Uterus (tissue), 4 donors: ENCODE data around the gene NEURL1B. TPM values are rescaled to one million over a fixed set of nuclear protein-coding genes. Genes with fewer than 3 reads are reported as not detected.
"Not testable (repeated sequence)": the region's sequence is repeated elsewhere in the genome, so short reads cannot be mapped to it uniquely, and the experiment has no call there.

Source experiments
- DNase-seq, 2 donors: peaks; one replicate each; pipeline ENCODE4 v3.0.0-alpha.2; 2019 to 2020
- H3K27ac ChIP-seq, 2 donors: fragments of 200-600 bp; sonication (generic); 1 replicate in 1 of 2; 2 replicates in 1 of 2; pipeline ENCODE4 v1.5.1; 2016 to 2018
- H3K27me3 ChIP-seq, 2 donors: fragments of 200-600 bp; sonication (generic); one replicate each; pipeline ENCODE4 v1.5.1; 2018 to 2019; ENCODE audit warnings: control low read depth in 1 of 2
- H3K36me3 ChIP-seq, 2 donors: fragments of 200-600 bp; sonication (generic); one replicate each; pipeline ENCODE4 v1.5.1; 2019; ENCODE audit warnings: control low read depth in 1 of 2
- H3K4me1 ChIP-seq, 2 donors: fragments of 200-600 bp; sonication (generic); one replicate each; pipeline ENCODE4 v1.5.1; 2018 to 2019; ENCODE audit warnings: control low read depth in 1 of 2
- H3K4me3 ChIP-seq, 2 donors: fragments of 200-600 bp; sonication (generic); 1 replicate in 1 of 2; 2 replicates in 1 of 2; pipeline ENCODE4 v1.5.1; 2018 to 2019; ENCODE audit warnings: mild to moderate bottlenecking in 1 of 2
- H3K9me3 ChIP-seq, 2 donors: fragments of 200-600 bp; sonication (generic); one replicate each; pipeline ENCODE4 v1.5.1; 2019; ENCODE audit warnings: control low read depth in 1 of 2
- POLR2A ChIP-seq, 2 donors: fragments of 450-650 bp; IDR thresholded peaks; one replicate each; pipeline ENCODE4 v1.6.1; 2016; ENCODE audit warnings: antibody characterized with exemption in 2 of 2, mild to moderate bottlenecking in 1 of 2, moderate library complexity in 1 of 2
- intact Hi-C: fragments of 100-400 bp; cut with DNase I; formaldehyde crosslinking; loops from one replicate; pipeline ENCODE4 v1.15.1; 2023; ENCODE audit warnings: low total_unique reads
- total RNA-seq, 4 donors: library from RNA; depleted of rRNA in 3 of 4; stranded (reverse); fragments of >200 nt in 3 of 4; gene quantifications; one replicate each; pipeline versions ENCODE4 v1.1.0 to v1.2.4, GENCODE V29; 2014 to 2023
- TF ChIP-seq, protein P1 (sequence below), 4 experiments: fragments of 200-600 bp in 2 of 4; fragments of 450-650 bp in 2 of 4; sonication (generic) in 2 of 4; IDR thresholded peaks; one replicate each; pipeline ENCODE4 v1.5.1; 2016 to 2019; ENCODE audit warnings: antibody characterized with exemption in 4 of 4, mild to moderate bottlenecking in 2 of 4, moderate library complexity in 1 of 4
- donor health status: DM: yes; HTN: yes; CAD: no.

The NEURL1B gene
- total RNA-seq, 4 donors from 2014 or later = 51.1 to 136 (median 74.1) TPM

DNA sequence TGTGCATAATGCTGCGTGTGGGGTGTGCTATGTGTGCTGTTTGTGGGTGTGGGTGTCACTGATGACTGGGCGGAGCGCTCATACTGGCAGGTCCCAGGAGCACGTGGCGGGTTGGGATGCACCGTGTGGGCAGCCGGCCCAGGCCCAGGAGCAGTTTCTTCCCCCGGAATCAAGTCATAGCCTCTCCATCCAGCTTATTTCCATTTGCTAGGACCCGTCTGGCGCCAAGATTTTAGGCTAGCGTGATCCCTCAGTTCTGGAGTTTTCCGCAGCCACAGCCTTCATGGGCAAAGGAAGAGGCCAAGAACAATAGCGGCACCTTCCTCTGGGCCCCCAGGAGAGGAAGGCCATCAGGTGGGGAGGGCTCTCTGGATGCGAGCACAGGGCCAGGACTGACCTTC lies 43.3 kb upstream of the NEURL1B start:
- Histone ChIP-seq H3K27ac (peak overlapping the region; percentile 23 to 53), H3K4me3 (no peak overlapping the region), H3K36me3 (no peaks in the 10 kb centered on the region), H3K4me1 (peaks cover 0 to 4% of the 10 kb centered on the region in 2 donors), H3K9me3 (no peaks in the 10 kb centered on the region), H3K27me3 (no peaks in the 10 kb centered on the region)
- TF ChIP-seq, protein P1, sequence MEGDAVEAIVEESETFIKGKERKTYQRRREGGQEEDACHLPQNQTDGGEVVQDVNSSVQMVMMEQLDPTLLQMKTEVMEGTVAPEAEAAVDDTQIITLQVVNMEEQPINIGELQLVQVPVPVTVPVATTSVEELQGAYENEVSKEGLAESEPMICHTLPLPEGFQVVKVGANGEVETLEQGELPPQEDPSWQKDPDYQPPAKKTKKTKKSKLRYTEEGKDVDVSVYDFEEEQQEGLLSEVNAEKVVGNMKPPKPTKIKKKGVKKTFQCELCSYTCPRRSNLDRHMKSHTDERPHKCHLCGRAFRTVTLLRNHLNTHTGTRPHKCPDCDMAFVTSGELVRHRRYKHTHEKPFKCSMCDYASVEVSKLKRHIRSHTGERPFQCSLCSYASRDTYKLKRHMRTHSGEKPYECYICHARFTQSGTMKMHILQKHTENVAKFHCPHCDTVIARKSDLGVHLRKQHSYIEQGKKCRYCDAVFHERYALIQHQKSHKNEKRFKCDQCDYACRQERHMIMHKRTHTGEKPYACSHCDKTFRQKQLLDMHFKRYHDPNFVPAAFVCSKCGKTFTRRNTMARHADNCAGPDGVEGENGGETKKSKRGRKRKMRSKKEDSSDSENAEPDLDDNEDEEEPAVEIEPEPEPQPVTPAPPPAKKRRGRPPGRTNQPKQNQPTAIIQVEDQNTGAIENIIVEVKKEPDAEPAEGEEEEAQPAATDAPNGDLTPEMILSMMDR (IDR thresholded peaks at IDR 0.05) = no peak
- TF ChIP-seq POLR2A (IDR thresholded peaks at IDR 0.05) = no peak
- intact Hi-C loops = no loop called here
- DNase-seq = peak in 1 of 2 donors; percentile 63

DNA sequence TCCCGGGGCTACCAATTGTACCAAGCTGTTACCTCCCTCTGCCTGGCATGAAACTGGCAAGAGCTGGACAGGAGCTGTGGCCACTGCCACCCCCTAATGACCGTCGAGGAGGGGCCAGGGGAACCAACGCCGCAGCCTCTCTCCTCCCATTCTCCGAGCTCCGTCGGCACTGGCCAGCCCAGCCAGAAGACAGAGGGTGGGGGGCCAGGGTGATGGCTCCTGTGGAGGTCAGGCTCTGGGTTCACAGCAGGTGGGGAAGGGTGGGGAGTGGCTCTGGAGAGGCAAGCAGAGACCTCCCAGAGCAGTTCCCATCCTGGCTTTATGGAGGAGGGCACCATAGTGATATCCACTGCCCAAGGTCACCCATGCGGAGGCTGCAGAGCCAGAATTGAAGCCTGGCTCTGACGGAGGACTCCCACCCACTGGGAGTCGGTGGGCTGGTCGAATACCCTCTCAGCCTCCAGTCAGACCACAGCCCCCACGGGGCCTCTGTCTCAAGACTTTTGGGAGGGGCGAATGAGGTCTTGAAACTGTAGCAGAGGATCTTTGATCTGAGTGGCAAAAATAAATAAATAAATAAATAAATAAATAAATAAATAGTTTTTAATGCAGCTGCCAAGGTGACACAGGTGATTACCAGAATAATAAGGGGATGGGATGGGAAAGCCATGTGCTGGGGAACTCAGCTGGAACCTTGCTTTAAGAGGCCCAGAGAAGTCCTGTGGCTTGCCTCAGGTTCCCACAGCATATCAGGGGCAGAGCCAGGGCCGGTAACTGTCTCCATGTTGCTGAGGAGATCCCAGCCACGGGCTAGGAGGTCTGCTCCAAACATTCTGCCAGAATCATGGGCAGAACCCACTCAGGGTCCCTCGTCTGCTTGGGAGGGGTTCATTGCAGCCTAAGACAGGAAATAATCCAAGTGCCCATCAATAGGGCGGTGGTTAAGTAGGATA lies 42.5 kb upstream of the NEURL1B start:
- Histone ChIP-seq H3K4me1 (peaks cover 0 to 4% of the 10 kb centered on the region in 2 donors), H3K4me3 (no peak overlapping the region), H3K27ac (peak overlapping the region; percentile 23 to 53), H3K27me3 (no peaks in the 10 kb centered on the region), H3K9me3 (no peaks in the 10 kb centered on the region), H3K36me3 (no peaks in the 10 kb centered on the region)
- TF ChIP-seq POLR2A (IDR thresholded peaks at IDR 0.05) = no peak
- TF ChIP-seq, protein P1 (IDR thresholded peaks at IDR 0.05) = no peak
- intact Hi-C loops = no loop called here
- no peak for DNase-seq

DNA sequence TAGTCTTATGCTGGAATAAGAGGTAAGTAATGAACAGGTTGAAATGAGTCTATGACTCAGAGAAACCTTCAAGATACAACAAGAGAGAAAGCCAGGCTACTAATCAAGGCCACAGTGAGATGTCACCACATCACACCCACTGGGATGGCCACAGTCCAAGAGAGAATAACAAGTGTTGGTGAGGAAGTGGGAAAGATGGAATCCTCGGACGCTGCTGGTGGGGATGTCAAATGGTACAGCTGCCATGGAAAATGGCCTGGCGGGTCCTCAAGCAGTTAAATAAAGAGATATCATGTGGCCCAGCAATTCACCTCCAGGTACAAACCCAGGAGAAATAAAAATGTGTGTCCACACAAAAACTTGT lies 41.9 kb upstream of the NEURL1B start:
- intact Hi-C loops = no loop called here
- no peaks in the 10 kb centered on the region for H3K27me3 ChIP-seq
- H3K9me3 ChIP-seq = no peaks in the 10 kb centered on the region
- no peak for DNase-seq
- H3K36me3 ChIP-seq = no peaks in the 10 kb centered on the region
- TF ChIP-seq, protein P1 (IDR thresholded peaks at IDR 0.05) = no peak
- TF ChIP-seq POLR2A (IDR thresholded peaks at IDR 0.05) = no peak
- H3K4me3 ChIP-seq = no peak overlapping the region
- peak overlapping the region; percentile 0 to 53 for H3K27ac ChIP-seq
- H3K4me1 ChIP-seq = peaks cover 0 to 4% of the 10 kb centered on the region in 2 donors

DNA sequence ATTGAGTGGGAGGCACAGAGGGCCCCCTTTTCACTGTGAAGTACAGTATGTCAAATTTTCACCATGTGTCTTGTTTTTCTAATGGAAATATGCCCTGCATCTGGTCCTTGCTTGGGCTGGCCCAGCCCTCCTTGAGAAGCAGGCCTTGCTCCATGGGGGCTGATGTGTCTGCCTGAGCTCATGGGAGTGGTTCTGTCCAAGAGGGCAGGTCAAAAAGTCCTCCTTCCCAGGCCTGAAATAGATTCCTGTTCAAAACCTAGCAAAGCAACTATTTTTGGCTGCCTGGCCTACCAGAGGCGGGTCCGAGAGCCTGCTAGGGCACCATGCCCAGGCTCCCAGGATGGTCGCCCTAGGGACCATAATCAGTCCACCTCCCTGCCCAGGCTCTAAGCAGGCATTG lies 40.5 kb upstream of the NEURL1B start:
- peaks cover 0 to 4% of the 10 kb centered on the region in 2 donors for H3K4me1 ChIP-seq
- no peaks in the 10 kb centered on the region for H3K27me3 ChIP-seq
- no peaks in the 10 kb centered on the region for H3K36me3 ChIP-seq
- intact Hi-C loops = no loop called here
- no peak for DNase-seq
- no peaks in the 10 kb centered on the region for H3K9me3 ChIP-seq
- no peak overlapping the region for H3K4me3 ChIP-seq
- TF ChIP-seq, protein P1 (IDR thresholded peaks at IDR 0.05) = no peak
- no peak for TF ChIP-seq POLR2A (IDR thresholded peaks at IDR 0.05)
- H3K27ac ChIP-seq = peak overlapping the region; percentile 84 to 93

DNA sequence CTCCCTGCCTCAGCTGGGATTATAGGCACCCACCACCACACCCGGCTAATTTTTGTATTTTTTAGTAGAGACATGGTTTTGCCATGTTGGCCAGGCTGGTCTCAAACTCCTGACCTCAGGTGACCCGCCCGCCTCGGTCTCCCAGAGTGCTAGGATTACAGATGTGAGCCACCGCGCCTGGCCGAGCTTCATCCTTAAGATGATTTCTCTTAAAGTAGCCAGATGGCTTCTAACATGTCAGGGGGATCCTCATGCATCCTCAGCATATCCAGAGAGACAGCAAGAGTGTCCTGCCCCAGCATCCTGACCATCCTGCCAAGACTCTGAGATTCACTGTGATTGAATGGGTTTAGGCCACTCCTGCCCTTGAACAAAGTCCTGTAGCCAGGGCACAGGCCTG lies 39.5 kb upstream of the NEURL1B start:
- H3K27me3 ChIP-seq, H3K9me3 ChIP-seq, H3K4me3 ChIP-seq, DNase-seq, H3K4me1 ChIP-seq, H3K36me3 ChIP-seq, intact Hi-C loops: not testable (repeated sequence)
- H3K27ac ChIP-seq = peak overlapping the region; percentile 84 to 93
